Measurements from ENCODE around the gene TST.

DNA sequence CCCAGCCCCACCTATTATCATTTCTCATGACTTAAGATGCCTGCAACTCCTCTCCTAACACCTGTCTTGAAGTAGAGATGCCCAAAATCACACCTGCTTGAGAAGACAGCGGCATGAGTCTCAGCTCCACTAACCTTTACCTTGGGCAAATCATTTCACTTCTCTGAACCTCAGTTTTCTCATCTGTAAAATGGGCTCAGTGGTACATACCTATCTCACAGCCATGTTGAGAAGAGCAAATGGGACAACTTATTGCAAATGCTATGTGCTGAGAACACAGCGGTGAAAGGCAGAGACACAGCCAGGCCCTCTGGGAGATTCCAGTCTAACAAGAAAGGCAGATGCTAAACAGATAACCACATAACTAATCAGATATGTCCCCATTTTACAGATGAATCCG is 7.8 kb downstream of the TST start:
- TF ChIP-seq POLR2A (IDR thresholded peaks at IDR 0.05; ENCODE audit: low read length) (no peak), GATA1 (IDR thresholded peaks at IDR 0.05; ENCODE audit: low read depth, low read length) (no peak)
